IMR-90 (cell line): ENCODE data around the gene CASP8AP2. TPM values are rescaled to one million over a fixed set of nuclear protein-coding genes. Genes with fewer than 3 reads are reported as not detected.
A peak's percentile ranks its signal among the peaks of the same experiment; 100 is the strongest.

Source experiments
- ATAC-seq: fragments of 200-7000 bp; cut with Tn5 transposase; 2 replicates; pipeline ENCODE4 v1.9.1; 2020; ENCODE audit warnings: low read depth, mild to moderate bottlenecking, moderate library complexity
- BruUV-seq: library from RNA; stranded (reverse); fragments of 400-500 nt; replicated peaks from 2 replicates; lab custom pipeline; 2021; lab: Mats Ljungman, UMichigan
- CTCF ChIA-PET: fragments of 300-600 bp; formaldehyde crosslinking; extraction: SDS; loops from one replicate; lab custom pipeline; 2021; ENCODE audit warnings: antibody characterized with exemption; lab: Yijun Ruan, JAX
- POLR2A ChIA-PET: fragments of 300-600 bp; sonication (Branson Sonifier 250); formaldehyde crosslinking; loops from one replicate; lab custom pipeline; 2022; ENCODE audit warnings: antibody characterized with exemption; ENCODE audit not compliant: unreplicated experiment; lab: Charles Lee
- DNase-seq: peaks from one replicate; pipeline ENCODE4 v3.0.0; 2013
- H2AFZ ChIP-seq: replicated peaks from 2 replicates; pipeline ENCODE3; 2013; ENCODE audit warnings: low read length, mild to moderate bottlenecking; ENCODE audit not compliant: poor library complexity
- H2AK5ac ChIP-seq: 2 replicates; pipeline ENCODE4 v1.6.1; 2013; ENCODE audit warnings: low read depth, low read length, inconsistent platforms
- H2AK9ac ChIP-seq: replicated peaks from 2 replicates; pipeline ENCODE3; 2013; ENCODE audit warnings: mild to moderate bottlenecking, low read depth, low read length, moderate library complexity; ENCODE audit not compliant: poor library complexity
- H2BK120ac ChIP-seq: 2 replicates; pipeline ENCODE4 v1.6.1; 2013; ENCODE audit warnings: low read depth, low read length, inconsistent platforms
- H2BK15ac ChIP-seq: 3 replicates; pipeline ENCODE4 v1.6.1; 2013; ENCODE audit warnings: low read depth, low read length, inconsistent platforms
- H2BK20ac ChIP-seq: 2 replicates; pipeline ENCODE4 v1.6.1; 2013; ENCODE audit warnings: low read depth, mild to moderate bottlenecking, inconsistent platforms, low read length, moderate library complexity
- H2BK5ac ChIP-seq: 2 replicates; pipeline ENCODE4 v1.6.1; 2013; ENCODE audit warnings: mild to moderate bottlenecking, low read depth, low read length, inconsistent platforms; ENCODE audit not compliant: poor library complexity, severe bottlenecking
- H3K14ac ChIP-seq: replicated peaks from 2 replicates; pipeline ENCODE4 v1.6.1; 2013; ENCODE audit warnings: low read depth, low read length, inconsistent platforms
- H3K18ac ChIP-seq: 2 replicates; pipeline ENCODE4 v1.6.1; 2013; ENCODE audit warnings: low read depth, low read length, control low read depth
- H3K23ac ChIP-seq: 2 replicates; pipeline ENCODE4 v1.6.1; 2013; ENCODE audit warnings: low read depth, low read length, inconsistent platforms
- H3K27ac ChIP-seq: 2 replicates; pipeline ENCODE4 v1.5.1; 2013; ENCODE audit warnings: mild to moderate bottlenecking, control low read depth, low read length; ENCODE audit not compliant: insufficient read depth
- H3K27me3 ChIP-seq: 2 replicates; pipeline ENCODE4 v1.6.1; 2013; ENCODE audit warnings: low read length; ENCODE audit not compliant: control insufficient read depth, insufficient read depth
- H3K36me3 ChIP-seq: 2 replicates; pipeline ENCODE4 v1.6.1; 2013; ENCODE audit warnings: low read length, mixed read lengths; ENCODE audit not compliant: control insufficient read depth, insufficient read depth
- H3K4ac ChIP-seq: 2 replicates; pipeline ENCODE4 v1.6.1; 2013; ENCODE audit warnings: low read depth, low read length, inconsistent platforms
- H3K4me1 ChIP-seq: 2 replicates; pipeline ENCODE4 v1.6.1; 2013; ENCODE audit warnings: low read length, mixed read lengths; ENCODE audit not compliant: control insufficient read depth, insufficient read depth
- H3K4me2 ChIP-seq: 2 replicates; pipeline ENCODE4 v1.6.1; 2013; ENCODE audit warnings: low read depth, mild to moderate bottlenecking, control low read depth, low read length, moderate library complexity
- H3K4me3 ChIP-seq: 2 replicates; pipeline ENCODE4 v1.5.1; 2013; ENCODE audit warnings: low read depth, mild to moderate bottlenecking, control low read depth, low read length, moderate library complexity; ENCODE audit not compliant: insufficient read depth
- H3K56ac ChIP-seq: 2 replicates; pipeline ENCODE4 v1.6.1; 2013; ENCODE audit warnings: low read length, inconsistent platforms; ENCODE audit not compliant: insufficient read depth; ENCODE audit errors: extremely low read depth
- H3K79me1 ChIP-seq, 2 experiments: 2 replicates each; pipeline ENCODE4 v1.6.1; 2013; ENCODE audit warnings: low read length in 2 of 2, inconsistent platforms in 1 of 2, low read depth in 1 of 2
- H3K9ac ChIP-seq: 2 replicates; pipeline ENCODE4 v1.6.1; 2013; ENCODE audit warnings: low read depth, low read length, control low read depth
- H3K9me1 ChIP-seq: 2 replicates; pipeline ENCODE4 v1.6.1; 2013; ENCODE audit warnings: low read length, inconsistent platforms; ENCODE audit not compliant: insufficient read depth
- H3K9me3 ChIP-seq: 2 replicates; pipeline ENCODE4 v1.6.1; 2013; ENCODE audit warnings: low read length; ENCODE audit not compliant: control insufficient read depth, insufficient read depth
- H4K20me1 ChIP-seq: 2 replicates; pipeline ENCODE4 v1.6.1; 2013; ENCODE audit warnings: low read length, inconsistent platforms; ENCODE audit not compliant: insufficient read depth
- H4K5ac ChIP-seq: 2 replicates; pipeline ENCODE4 v1.6.1; 2013; ENCODE audit warnings: mild to moderate bottlenecking, low read depth, low read length, control low read depth
- H4K8ac ChIP-seq, 2 experiments: 2 replicates each; pipeline ENCODE4 v1.6.1; 2013; ENCODE audit warnings: low read depth in 2 of 2, low read length in 2 of 2, control low read depth in 1 of 2, inconsistent platforms in 1 of 2
- H4K91ac ChIP-seq: 2 replicates; pipeline ENCODE4 v1.6.1; 2013; ENCODE audit warnings: low read depth, low read length, inconsistent platforms; ENCODE audit not compliant: insufficient read depth
- BHLHE40 ChIP-seq: fragments of 150-350 bp; IDR thresholded peaks from 2 replicates; pipeline ENCODE4 v1.6.1; 2016; ENCODE audit warnings: mild to moderate bottlenecking, low read depth, low read length
- CEBPB ChIP-seq: IDR thresholded peaks from 2 replicates; pipeline ENCODE4 v1.6.1; 2012; ENCODE audit warnings: low read depth, low read length, improper control_type of control experiment
- CHD1 ChIP-seq: IDR thresholded peaks from 2 replicates; pipeline ENCODE4 v1.6.1; 2012; ENCODE audit warnings: low read depth, low read length, improper control_type of control experiment
- CTCF ChIP-seq: conservative IDR thresholded peaks from 2 replicates; pipeline ENCODE4 v1.5.1; 2012; ENCODE audit warnings: mild to moderate bottlenecking, low read depth, low read length, improper control_type of control experiment
- FOS ChIP-seq: fragments of 150-350 bp; IDR thresholded peaks from 2 replicates; pipeline ENCODE4 v1.6.1; 2016; ENCODE audit warnings: low read depth, low read length
- MAFK ChIP-seq: IDR thresholded peaks from 2 replicates; pipeline ENCODE4 v1.6.1; 2012; ENCODE audit warnings: low read depth, low read length, improper control_type of control experiment
- MAZ ChIP-seq: IDR thresholded peaks from 2 replicates; pipeline ENCODE4 v1.6.1; 2012; ENCODE audit warnings: low read depth, mild to moderate bottlenecking, low read length, improper control_type of control experiment, moderate library complexity, borderline replicate concordance
- MXI1 ChIP-seq: IDR thresholded peaks from 2 replicates; pipeline ENCODE4 v1.6.1; 2012; ENCODE audit warnings: low read depth, mild to moderate bottlenecking, low read length, moderate library complexity, borderline replicate concordance
- POLR2A ChIP-seq: IDR thresholded peaks from 2 replicates; pipeline ENCODE4 v1.6.1; 2012; ENCODE audit warnings: mild to moderate bottlenecking, low read depth, low read length
- RAD21 ChIP-seq: IDR thresholded peaks from 2 replicates; pipeline ENCODE4 v1.6.1; 2012; ENCODE audit warnings: low read length, improper control_type of control experiment
- RFX5 ChIP-seq: IDR thresholded peaks from 2 replicates; pipeline ENCODE4 v1.8.0; 2012; ENCODE audit warnings: low read depth, mild to moderate bottlenecking, low read length, moderate library complexity
- SMC3 ChIP-seq: fragments of 150-350 bp; IDR thresholded peaks from 2 replicates; pipeline ENCODE4 v1.6.1; 2016; ENCODE audit warnings: low read depth, mild to moderate bottlenecking, antibody characterized with exemption, low read length, moderate library complexity
- USF2 ChIP-seq: fragments of 150-350 bp; IDR thresholded peaks from 2 replicates; pipeline ENCODE4 v1.6.1; 2017; ENCODE audit warnings: mild to moderate bottlenecking, antibody characterized with exemption, low read length, low read depth
- WGBS, 2 experiments: methylation state at CpG; one replicate each; pipeline versions ENCODE4 v1.1.5 to v1.1.7; 2013; ENCODE audit warnings: missing lambda C conversion rate in 2 of 2; ENCODE audit not compliant: insufficient read length in 1 of 2; ENCODE audit errors: extremely low coverage in 2 of 2; 5-methylcytosine and 5-hydroxymethylcytosine counted together
- dilution Hi-C: fragments of 300-500 bp; cut with HindIII; formaldehyde crosslinking; loops from one replicate; pipeline ENCODE4 v1.14.3; 2018; ENCODE audit warnings: low sequenced_read_pairs; ENCODE audit not compliant: unreplicated experiment
- in situ Hi-C: fragments of 300-500 bp; cut with MboI; formaldehyde crosslinking; loops from 3 replicates; pipeline ENCODE4 v1.14.3; 2019; ENCODE audit warnings: low sequenced_read_pairs, inconsistent platforms, mixed read lengths
- intact Hi-C: fragments of 100-400 bp; cut with micrococcal nuclease; formaldehyde crosslinking; loops from 2 replicates; pipeline ENCODE4 v1.10.0; 2022
- polyA plus RNA-seq, 3 experiments: library from polyadenylated mRNA; depleted of rRNA; stranded (reverse); fragments of >200 nt; gene quantifications; 2 replicates each; pipeline ENCODE4 v1.2.3, GENCODE V29; 2012; ENCODE audit warnings: low replicate concordance in 1 of 3
- total RNA-seq: library from RNA; depleted of rRNA; stranded (reverse); fragments of >200 nt; gene quantifications from 2 replicates; pipeline ENCODE4 v1.2.3, GENCODE V29; 2012

CASP8AP2 gene
- total and polyA plus RNA-seq, 2 of the 4 experiments (the other 2 are of a cell fraction): 5.0 to 11.1 TPM

DNA sequence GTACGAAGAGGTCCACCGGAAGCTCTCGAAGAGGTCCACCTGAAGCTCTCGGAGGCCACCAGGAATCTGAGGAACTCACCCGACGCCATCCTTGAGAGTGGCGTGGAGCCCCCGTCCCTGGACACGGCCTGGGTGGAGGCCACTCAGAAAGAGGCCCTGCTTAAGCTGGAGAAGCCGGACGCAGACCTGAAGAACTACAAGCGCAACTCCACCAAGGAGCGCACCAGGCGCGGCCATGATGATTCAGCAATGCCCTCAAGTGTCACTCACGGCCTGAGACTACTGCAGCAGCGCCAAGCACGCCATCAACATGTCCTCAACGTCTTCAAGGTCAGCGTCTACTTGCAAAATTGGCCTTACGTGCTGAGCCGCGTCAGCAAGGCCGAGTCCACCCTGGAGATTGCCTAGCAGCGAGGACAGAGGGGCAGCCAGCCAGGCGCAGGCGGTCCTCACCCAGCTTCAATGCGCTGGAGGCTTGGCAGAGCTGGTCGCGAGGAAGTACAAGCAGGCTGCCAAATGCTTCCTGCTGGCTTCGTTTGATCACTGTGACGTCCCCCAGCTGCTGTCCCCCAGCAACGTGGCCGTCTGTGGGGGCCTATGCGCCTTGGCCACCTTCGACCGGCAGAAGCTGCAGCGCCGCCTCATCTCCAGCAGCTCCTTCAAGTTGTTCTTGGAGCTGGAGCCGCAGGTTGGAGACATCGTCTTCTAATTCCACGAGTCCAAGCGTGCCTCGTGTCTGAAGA, 56.9 kb downstream of the CASP8AP2 start:
- Histone ChIP-seq H3K27me3 (peaks cover 5% of the 10 kb centered on the region; the same call in 1 of the 2 replicates), H3K9ac (no peak overlapping the region), H2AFZ (peak overlapping the region; percentile 51), H3K4me2 (no peak overlapping the region), H3K23ac (no peak overlapping the region), H3K9me1 (no peaks in the 10 kb centered on the region), H2AK5ac (no peak overlapping the region), H3K79me1 (no peaks in the 10 kb centered on the region), H2BK120ac (no peak overlapping the region), H3K14ac (no peak overlapping the region), H4K8ac (no peak overlapping the region), H3K36me3 (no peaks in the 10 kb centered on the region), H2AK9ac (no peak overlapping the region), H2BK5ac (no peak overlapping the region), H3K4me1 (peaks cover 2% of the 10 kb centered on the region; the same call in 1 of the 2 replicates), H3K56ac (no peak overlapping the region), H2BK20ac (no peak overlapping the region), H3K9me3 (no peaks in the 10 kb centered on the region), H4K5ac (no peak overlapping the region), H2BK15ac (no peak overlapping the region), H3K18ac (no peak overlapping the region), H3K4ac (no peak overlapping the region), H3K4me3 (no peak overlapping the region), H4K91ac (no peak overlapping the region), H3K27ac (no peak overlapping the region), H4K20me1 (no peaks in the 10 kb centered on the region)
- CTCF ChIA-PET: no interaction called here
- ATAC-seq: no peak
- dilution Hi-C loops (no loop called here), in situ Hi-C loops (no loop called here), intact Hi-C loops (no loop called here)
- no peak for DNase-seq
- POLR2A ChIA-PET: no interaction called here
- TF ChIP-seq CHD1 (no peak), POLR2A (no peak), MAZ (no peak), MXI1 (no peak), RFX5 (no peak), BHLHE40 (no peak), RAD21 (no peak), MAFK (no peak), FOS (no peak), CEBPB (no peak), SMC3 (no peak), USF2 (no peak), CTCF (no peak)
- WGBS, 2 experiments: 77% methylated on average over 34 of the region's 44 CpGs; no CpG with 5 or more reads in 1 of the 2 experiments
- no TSS peak for BruUV-seq
